Esophagus (tissue), 2 donors: Measurements from ENCODE around the gene GRID1. TPM values are rescaled to one million over a fixed set of nuclear protein-coding genes. Genes with fewer than 3 reads are reported as not detected.

Source experiments
- H3K27ac ChIP-seq, 2 donors: one replicate each; pipeline ENCODE4 v1.5.1; 2013; ENCODE audit warnings: low read depth in 2 of 2, mild to moderate bottlenecking in 2 of 2, inconsistent platforms in 1 of 2, low read length in 1 of 2, moderate library complexity in 1 of 2
- H3K27me3 ChIP-seq, 2 donors: one replicate each; pipeline ENCODE4 v1.6.1; 2013; ENCODE audit warnings: low read length in 2 of 2, control low read depth in 1 of 2, mild to moderate bottlenecking in 1 of 2; ENCODE audit not compliant: insufficient read depth in 2 of 2, control insufficient read depth in 1 of 2
- H3K36me3 ChIP-seq, 2 donors: one replicate each; pipeline ENCODE4 v1.6.1; 2013; ENCODE audit warnings: low read length in 1 of 2; ENCODE audit not compliant: control insufficient read depth in 2 of 2, insufficient read depth in 2 of 2
- H3K4me1 ChIP-seq, 2 donors: one replicate each; pipeline ENCODE4 v1.6.1; 2013; ENCODE audit warnings: low read length in 1 of 2; ENCODE audit not compliant: control insufficient read depth in 2 of 2, insufficient read depth in 2 of 2
- H3K4me3 ChIP-seq, 2 donors: one replicate each; pipeline ENCODE4 v1.5.1; 2013; ENCODE audit warnings: low read length in 2 of 2, mild to moderate bottlenecking in 2 of 2, low read depth in 1 of 2, moderate library complexity in 1 of 2
- H3K9me3 ChIP-seq, 2 donors: one replicate each; pipeline ENCODE4 v1.6.1; 2013; ENCODE audit warnings: mild to moderate bottlenecking in 2 of 2, low read depth in 1 of 2, low read length in 1 of 2, moderate library complexity in 1 of 2; ENCODE audit not compliant: control insufficient read depth in 2 of 2, insufficient read depth in 1 of 2
- WGBS, 2 donors: extraction: QIAGEN DNeasy Blood & Tissue Kit; methylation state at CpG; one replicate each; pipeline ENCODE4 v1.1.7; 2013; 5-methylcytosine and 5-hydroxymethylcytosine counted together
- polyA plus RNA-seq, 2 donors: library from polyadenylated mRNA; stranded (reverse); fragments of 200-250 nt; gene quantifications; one replicate each; pipeline ENCODE4 v1.2.3, GENCODE V29; 2013
- donor health status: healthy with polysubstance abuse.
- donor health status: Bipolar disorder and iron deficiency.

The GRID1 gene
- polyA plus RNA-seq, 2 donors: 0.04 to 0.32 TPM

GRCh38 chr10:86188796-86189558 is 177.6 kb downstream of the GRID1 start:
- Histone ChIP-seq H3K27ac (no peak overlapping the region), H3K4me1 (no peaks in the 10 kb centered on the region), H3K4me3 (no peak overlapping the region), H3K9me3 (no peaks in the 10 kb centered on the region), H3K36me3 (no peaks in the 10 kb centered on the region), H3K27me3 (no peaks in the 10 kb centered on the region)
- 74 to 79% methylated on average over 6 of the region's 6 CpGs for WGBS, 2 donors

DNA sequence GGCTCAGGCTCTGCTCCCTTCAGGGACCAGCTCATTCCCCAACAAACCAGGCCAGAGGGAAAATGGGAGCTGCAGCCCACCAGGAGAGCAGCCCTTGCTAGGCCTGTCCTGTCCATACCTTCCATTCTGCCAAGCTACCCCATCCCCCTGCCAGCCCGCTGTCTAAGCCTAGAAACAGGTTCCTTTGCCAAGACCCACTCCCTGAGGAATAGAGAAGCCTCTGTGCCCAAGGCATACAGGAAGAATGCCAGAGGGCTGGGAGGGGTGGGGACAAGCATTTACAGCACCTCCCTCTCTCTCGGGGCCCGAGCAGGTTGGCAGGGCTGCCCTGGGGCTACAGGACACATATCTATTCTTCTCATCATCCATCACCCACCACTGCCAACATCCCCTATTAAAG is 178.3 kb downstream of the GRID1 start:
- H3K4me1 ChIP-seq: no peaks in the 10 kb centered on the region
- no peaks in the 10 kb centered on the region for H3K9me3 ChIP-seq
- no peaks in the 10 kb centered on the region for H3K27me3 ChIP-seq
- H3K36me3 ChIP-seq: no peaks in the 10 kb centered on the region
- 45 to 46% methylated on average over 3 of the region's 3 CpGs for WGBS, 2 donors
- H3K27ac ChIP-seq: no peak overlapping the region
- no peak overlapping the region for H3K4me3 ChIP-seq

DNA sequence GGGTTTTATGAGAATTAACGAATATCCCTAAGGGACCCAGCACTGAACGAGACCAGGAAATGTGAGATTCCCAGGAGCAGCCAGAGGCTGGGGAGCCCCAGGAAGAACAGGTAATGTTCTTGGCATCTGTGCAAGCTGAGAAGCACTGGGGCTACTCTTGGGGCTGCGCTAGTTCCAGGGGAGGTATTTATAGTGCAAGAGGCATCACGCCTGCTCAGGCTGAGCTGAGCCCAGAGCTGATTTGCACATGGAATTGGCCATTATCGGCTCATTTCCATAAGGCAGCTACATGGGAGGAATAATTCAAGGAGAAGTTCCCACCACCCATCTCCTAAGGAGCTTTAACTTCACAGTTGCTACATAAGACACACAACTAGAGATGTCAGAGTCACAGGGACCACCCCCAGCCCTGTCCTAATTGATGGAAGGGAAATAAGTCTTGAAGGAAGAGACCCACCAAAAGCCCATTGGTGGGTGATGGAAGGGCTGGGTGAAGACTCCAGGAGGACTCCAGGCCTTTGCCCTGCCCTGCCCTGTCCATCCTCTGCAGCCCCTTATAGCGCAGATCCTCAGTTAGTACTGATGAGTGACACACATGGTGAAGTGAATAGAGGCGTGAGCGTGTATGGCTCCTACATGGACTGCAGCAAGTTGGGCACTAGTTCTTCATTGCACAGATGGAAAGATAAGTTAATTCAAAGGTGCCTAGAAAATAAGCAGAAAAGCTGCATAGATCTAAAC is 178.9 kb downstream of the GRID1 start:
- Histone ChIP-seq H3K9me3 (no peaks in the 10 kb centered on the region), H3K27me3 (no peaks in the 10 kb centered on the region), H3K4me3 (no peak overlapping the region), H3K4me1 (no peaks in the 10 kb centered on the region), H3K27ac (no peak overlapping the region), H3K36me3 (no peaks in the 10 kb centered on the region)
- WGBS, 2 donors: 89 to 90% methylated on average over 8 of the region's 8 CpGs

DNA sequence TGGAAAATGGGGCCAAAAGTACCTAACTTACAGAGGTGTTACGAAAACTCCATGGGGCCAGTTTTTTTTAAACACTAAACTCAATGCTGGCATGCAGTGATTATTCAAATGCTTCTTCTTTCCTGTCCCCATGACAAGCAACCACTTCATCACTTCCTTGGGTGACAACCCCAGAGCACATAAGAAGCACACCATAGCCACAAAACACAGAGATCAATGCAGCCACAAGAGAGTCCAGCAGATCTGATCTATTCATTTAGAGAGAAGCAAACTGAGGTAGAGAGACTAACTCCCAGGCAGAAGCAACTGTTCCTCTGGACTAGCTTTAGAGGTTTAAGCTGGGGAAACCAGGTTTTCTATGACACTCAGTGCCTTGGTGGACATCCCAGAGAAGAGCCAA is 180.0 kb downstream of the GRID1 start:
- no peaks in the 10 kb centered on the region for H3K27me3 ChIP-seq
- no peaks in the 10 kb centered on the region for H3K36me3 ChIP-seq
- H3K4me1 ChIP-seq: no peaks in the 10 kb centered on the region
- no peak overlapping the region for H3K27ac ChIP-seq
- WGBS, 2 donors: 59 to 88% methylated on average over 1 of the region's 1 CpG
- no peak overlapping the region for H3K4me3 ChIP-seq
- no peaks in the 10 kb centered on the region for H3K9me3 ChIP-seq

DNA sequence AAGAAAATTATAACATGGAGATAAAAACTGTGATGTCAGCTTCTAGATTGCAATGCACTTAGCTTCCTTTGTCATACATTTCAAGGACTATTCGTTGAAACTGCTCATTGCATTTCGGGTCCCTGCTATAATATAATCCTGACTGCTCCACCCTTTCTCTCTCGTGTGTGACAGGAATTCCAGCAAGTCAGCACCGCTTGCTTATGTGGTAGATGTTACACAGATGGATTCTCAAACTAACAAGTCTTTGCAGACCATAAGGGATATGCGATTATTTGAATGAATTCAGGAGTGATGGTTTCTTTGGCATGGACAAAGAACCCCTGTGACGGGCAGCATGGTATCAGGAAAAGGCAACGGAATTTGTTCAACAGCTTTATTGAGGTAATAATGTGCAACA is 184.0 kb downstream of the GRID1 start:
- 77 to 82% methylated on average over 7 of the region's 7 CpGs for WGBS, 2 donors
- Histone ChIP-seq H3K4me3 (no peak overlapping the region), H3K27me3 (peaks cover 0 to 3% of the 10 kb centered on the region in 2 donors)

GRCh38 chr10:86182150-86182549 is 184.4 kb downstream of the GRID1 start:
- peaks cover 0 to 3% of the 10 kb centered on the region in 2 donors for H3K27me3 ChIP-seq
- no peaks in the 10 kb centered on the region for H3K36me3 ChIP-seq
- H3K4me3 ChIP-seq: no peak overlapping the region
- H3K27ac ChIP-seq: no peak overlapping the region
- no peaks in the 10 kb centered on the region for H3K4me1 ChIP-seq
- WGBS, 2 donors: 69 to 76% methylated on average over 13 of the region's 13 CpGs
- no peaks in the 10 kb centered on the region for H3K9me3 ChIP-seq

More for the DNA sequence above, 184.0 kb downstream of the GRID1 start:
- H3K9me3 ChIP-seq: no peaks in the 10 kb centered on the region
- H3K36me3 ChIP-seq: no peaks in the 10 kb centered on the region
- no peaks in the 10 kb centered on the region for H3K4me1 ChIP-seq
- no peak overlapping the region for H3K27ac ChIP-seq

DNA sequence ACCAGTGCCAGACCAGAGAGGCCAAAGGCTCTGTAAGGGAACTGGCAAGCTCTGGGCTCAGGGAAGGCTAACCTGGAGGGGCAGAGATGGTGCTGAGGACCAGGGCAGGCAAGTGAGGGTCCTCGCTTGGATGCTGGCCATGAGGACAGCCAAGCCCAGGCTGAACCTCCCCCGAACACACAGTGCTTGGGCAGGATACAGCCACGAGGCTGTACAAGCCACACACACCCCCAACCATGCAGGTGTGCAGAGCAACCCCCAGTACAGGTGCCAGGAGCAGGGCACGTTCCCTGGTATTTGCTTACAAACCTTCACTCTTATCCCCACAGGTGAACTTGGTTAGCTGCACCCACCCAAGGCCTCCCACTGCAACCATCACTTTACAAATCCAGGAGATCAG is 185.7 kb downstream of the GRID1 start:
- no peak overlapping the region for H3K4me3 ChIP-seq
- H3K4me1 ChIP-seq: no peaks in the 10 kb centered on the region
- H3K9me3 ChIP-seq: no peaks in the 10 kb centered on the region
- H3K36me3 ChIP-seq: no peaks in the 10 kb centered on the region
- no peak overlapping the region for H3K27ac ChIP-seq
- WGBS, 2 donors: 70 to 79% methylated on average over 4 of the region's 4 CpGs
- peaks cover 0 to 3% of the 10 kb centered on the region in 2 donors for H3K27me3 ChIP-seq

DNA sequence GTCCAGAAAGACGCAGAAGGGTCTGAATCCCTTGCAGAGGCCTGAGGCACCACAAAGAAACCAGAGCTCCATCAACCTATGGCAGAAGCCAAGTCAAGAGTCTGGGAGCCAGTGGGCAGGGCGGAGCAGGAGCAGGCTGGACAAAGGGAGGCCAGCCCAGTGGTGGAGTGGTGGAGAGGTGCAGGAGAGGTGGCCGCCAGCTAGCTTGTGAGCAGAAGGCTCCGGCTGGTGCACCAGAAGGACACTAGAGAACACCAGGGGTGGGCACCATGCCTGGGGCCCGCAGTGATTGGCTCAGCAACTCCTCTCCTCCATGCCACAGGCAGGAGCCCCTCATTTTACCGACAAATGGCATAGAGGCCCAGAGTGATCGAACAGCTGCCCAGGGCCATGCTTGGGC is 186.6 kb downstream of the GRID1 start:
- no peak overlapping the region for H3K27ac ChIP-seq
- peaks cover 0 to 3% of the 10 kb centered on the region in 2 donors for H3K27me3 ChIP-seq
- 85 to 89% methylated on average over 7 of the region's 7 CpGs for WGBS, 2 donors
- no peaks in the 10 kb centered on the region for H3K36me3 ChIP-seq
- no peaks in the 10 kb centered on the region for H3K4me1 ChIP-seq
- no peak overlapping the region for H3K4me3 ChIP-seq
- H3K9me3 ChIP-seq: no peaks in the 10 kb centered on the region

DNA sequence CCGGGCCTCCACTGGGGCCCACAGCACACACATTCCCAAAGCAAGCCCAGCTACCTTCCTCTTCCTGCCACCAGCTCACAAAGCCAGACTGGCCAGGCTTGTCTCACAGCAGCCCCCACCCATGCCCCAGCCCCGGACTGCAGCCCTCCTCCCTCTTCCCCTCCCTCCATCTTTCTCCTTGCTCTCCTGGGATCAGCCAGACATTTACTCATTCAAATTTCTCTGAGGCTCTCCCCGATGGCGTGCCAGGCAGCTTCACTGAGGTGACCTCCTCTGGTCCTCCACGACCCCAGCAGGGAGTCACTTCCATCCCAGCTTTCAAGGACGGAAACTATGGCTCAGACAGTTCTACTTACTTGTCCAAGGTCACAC is 187.5 kb downstream of the GRID1 start:
- Histone ChIP-seq H3K4me3 (no peak overlapping the region), H3K27me3 (peaks cover 0 to 3% of the 10 kb centered on the region in 2 donors), H3K4me1 (no peaks in the 10 kb centered on the region), H3K27ac (no peak overlapping the region), H3K36me3 (no peaks in the 10 kb centered on the region), H3K9me3 (no peaks in the 10 kb centered on the region)
- 69 to 76% methylated on average over 6 of the region's 6 CpGs for WGBS, 2 donors
